OCI-LY7 (cell line): ENCODE data around the gene CMTM4. TPM values are rescaled to one million over a fixed set of nuclear protein-coding genes. Genes with fewer than 3 reads are reported as not detected.

Experiments used
- BruUV-seq: library from RNA; stranded (reverse); fragments of 400-500 nt; replicated peaks from 2 replicates; lab custom pipeline; 2021; lab: Mats Ljungman, UMichigan
- CTCF ChIA-PET: fragments of 300-600 bp; sonication (Branson Sonifier 250); formaldehyde crosslinking; loops from one replicate; lab custom pipeline; 2022; ENCODE audit warnings: antibody characterized with exemption; ENCODE audit not compliant: unreplicated experiment; lab: Charles Lee
- POLR2A ChIA-PET: fragments of 300-600 bp; sonication (Branson Sonifier 250); formaldehyde crosslinking; loops from one replicate; lab custom pipeline; 2022; ENCODE audit warnings: antibody characterized with exemption; lab: Charles Lee
- DNase-seq: peaks from one replicate; pipeline ENCODE4 v3.0.0-alpha.2; 2015; ENCODE audit warnings: low spot score
- H2AFZ ChIP-seq: fragments of 200-600 bp; sonication (generic), shearing (Covaris generic); 2 replicates; pipeline ENCODE4 v1.6.1; 2014; ENCODE audit warnings: mild to moderate bottlenecking, antibody characterized with exemption, low read length, moderate library complexity
- H3K27ac ChIP-seq: fragments of 200-600 bp; sonication (generic); 2 replicates; pipeline ENCODE4 v1.5.1; 2014; ENCODE audit warnings: mixed run types, low read depth, mild to moderate bottlenecking, moderate library complexity, low read length, inconsistent platforms; ENCODE audit not compliant: poor library complexity, severe bottlenecking
- H3K36me3 ChIP-seq: fragments of 200-600 bp; sonication (generic); 2 replicates; pipeline ENCODE4 v1.6.1; 2014; ENCODE audit warnings: mild to moderate bottlenecking, antibody characterized with exemption, low read length, moderate library complexity, mixed read lengths; ENCODE audit not compliant: insufficient read depth
- H3K4me1 ChIP-seq: fragments of 200-600 bp; sonication (generic); 2 replicates; pipeline ENCODE4 v1.5.1; 2014; ENCODE audit warnings: mild to moderate bottlenecking, low read length; ENCODE audit not compliant: insufficient read depth, poor library complexity, severe bottlenecking
- H3K4me2 ChIP-seq: fragments of 200-600 bp; sonication (generic); 2 replicates; pipeline ENCODE4 v1.6.1; 2014; ENCODE audit warnings: mild to moderate bottlenecking, low read length
- H3K4me3 ChIP-seq: fragments of 200-600 bp; sonication (generic); 2 replicates; pipeline ENCODE4 v1.5.1; 2014; ENCODE audit warnings: mild to moderate bottlenecking, low read depth, low read length; ENCODE audit not compliant: poor library complexity, severe bottlenecking
- H3K79me2 ChIP-seq: fragments of 200-600 bp; sonication (generic); 2 replicates; pipeline ENCODE4 v1.6.1; 2016; ENCODE audit warnings: low read depth, mild to moderate bottlenecking, low read length, moderate library complexity, mixed read lengths; ENCODE audit not compliant: insufficient read depth
- H3K9me2 ChIP-seq: fragments of 200-600 bp; sonication (generic); 2 replicates; pipeline ENCODE4 v1.6.1; 2016; ENCODE audit warnings: mild to moderate bottlenecking, low read length, mixed read lengths; ENCODE audit not compliant: insufficient read depth
- H3K9me3 ChIP-seq: fragments of 200-600 bp; sonication (generic); 2 replicates; pipeline ENCODE4 v1.6.1; 2014; ENCODE audit warnings: mild to moderate bottlenecking, mixed run types, low read length, mixed read lengths
- H4K20me1 ChIP-seq: fragments of 200-600 bp; sonication (generic); 2 replicates; pipeline ENCODE4 v1.6.1; 2014; ENCODE audit warnings: mild to moderate bottlenecking, antibody characterized with exemption, low read length, moderate library complexity, mixed read lengths; ENCODE audit not compliant: insufficient read depth
- EZH2phosphoT487 ChIP-seq: fragments of 200-600 bp; sonication (generic); IDR thresholded peaks from 2 replicates; pipeline ENCODE4 v1.6.1; 2018; ENCODE audit warnings: low read depth, borderline replicate concordance, mild to moderate bottlenecking, mixed run types, antibody characterized with exemption, low read length, moderate library complexity, mixed read lengths
- intact Hi-C: fragments of 100-400 bp; cut with micrococcal nuclease; formaldehyde crosslinking; loops from one replicate; pipeline ENCODE4 v1.10.0; 2022; ENCODE audit not compliant: unreplicated experiment
- total RNA-seq, 2 experiments: library from RNA; depleted of rRNA in 1 of 2; stranded (reverse); fragments of >200 nt in 1 of 2; shearing (Covaris generic) in 1 of 2; gene quantifications; 2 replicates each; pipeline ENCODE4 v1.2.3, GENCODE V29; 2014 to 2022
- TF ChIP-seq, protein P1 (sequence below): fragments of 200-600 bp; sonication (generic); conservative IDR thresholded peaks from 2 replicates; pipeline ENCODE4 v1.5.1; 2014; ENCODE audit warnings: mild to moderate bottlenecking, antibody characterized with exemption, low read length, moderate library complexity, mixed read lengths

Gene CMTM4
- total RNA-seq, 2 experiments from 2014 or later, result 0.03 to 1.3 TPM

DNA sequence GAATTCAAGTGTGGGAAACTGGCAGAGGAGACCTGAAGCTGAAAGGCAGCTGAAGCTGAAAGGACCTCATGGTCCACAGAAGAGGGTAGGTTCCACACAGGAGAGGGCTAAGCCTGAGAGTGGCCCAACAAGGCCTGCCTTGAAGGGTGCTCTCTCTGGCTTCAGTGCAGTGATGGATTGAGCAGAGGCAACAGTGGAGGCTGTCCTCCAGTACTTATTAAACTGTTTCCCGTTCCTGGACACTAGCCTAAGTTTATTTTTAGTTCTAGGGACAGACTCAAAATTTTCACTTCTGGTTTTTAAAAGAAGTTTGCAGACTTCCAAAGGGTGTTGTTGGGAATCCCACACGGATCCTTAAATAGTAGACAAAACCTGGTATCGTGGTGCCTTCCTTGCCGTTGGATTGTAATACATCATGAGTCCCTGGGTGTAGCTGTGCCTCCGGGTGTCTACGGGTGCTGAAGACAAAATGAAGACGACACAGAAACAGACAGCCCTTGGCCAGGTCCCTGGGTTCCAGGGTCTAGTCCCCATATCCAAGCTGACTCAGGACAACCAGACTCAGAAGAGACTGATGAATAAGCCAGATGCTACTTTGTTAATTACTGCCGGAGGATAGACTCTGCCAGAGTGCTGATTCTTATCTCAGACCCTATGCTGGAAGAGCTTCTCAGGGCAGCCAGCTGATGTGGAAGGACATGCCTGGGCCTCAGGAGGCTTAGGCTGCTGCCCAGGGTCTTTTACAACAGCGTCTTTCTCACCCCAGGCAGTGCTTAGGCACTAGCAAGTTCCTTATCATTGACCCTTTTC is 7.1 kb upstream of the CMTM4 start:
- Histone ChIP-seq H3K9me2 (no peaks in the 10 kb centered on the region), H3K27ac (no peak overlapping the region), H2AFZ (no peak overlapping the region), H3K4me1 (peaks cover 6% of the 10 kb centered on the region), H3K9me3 (no peaks in the 10 kb centered on the region), H3K4me2 (no peak overlapping the region), H3K36me3 (no peaks in the 10 kb centered on the region), H4K20me1 (no peaks in the 10 kb centered on the region), H3K4me3 (no peak overlapping the region), H3K79me2 (no peaks in the 10 kb centered on the region)
- ChIA-PET POLR2A (no interaction called here), CTCF (no interaction called here)
- TF ChIP-seq, protein P1, sequence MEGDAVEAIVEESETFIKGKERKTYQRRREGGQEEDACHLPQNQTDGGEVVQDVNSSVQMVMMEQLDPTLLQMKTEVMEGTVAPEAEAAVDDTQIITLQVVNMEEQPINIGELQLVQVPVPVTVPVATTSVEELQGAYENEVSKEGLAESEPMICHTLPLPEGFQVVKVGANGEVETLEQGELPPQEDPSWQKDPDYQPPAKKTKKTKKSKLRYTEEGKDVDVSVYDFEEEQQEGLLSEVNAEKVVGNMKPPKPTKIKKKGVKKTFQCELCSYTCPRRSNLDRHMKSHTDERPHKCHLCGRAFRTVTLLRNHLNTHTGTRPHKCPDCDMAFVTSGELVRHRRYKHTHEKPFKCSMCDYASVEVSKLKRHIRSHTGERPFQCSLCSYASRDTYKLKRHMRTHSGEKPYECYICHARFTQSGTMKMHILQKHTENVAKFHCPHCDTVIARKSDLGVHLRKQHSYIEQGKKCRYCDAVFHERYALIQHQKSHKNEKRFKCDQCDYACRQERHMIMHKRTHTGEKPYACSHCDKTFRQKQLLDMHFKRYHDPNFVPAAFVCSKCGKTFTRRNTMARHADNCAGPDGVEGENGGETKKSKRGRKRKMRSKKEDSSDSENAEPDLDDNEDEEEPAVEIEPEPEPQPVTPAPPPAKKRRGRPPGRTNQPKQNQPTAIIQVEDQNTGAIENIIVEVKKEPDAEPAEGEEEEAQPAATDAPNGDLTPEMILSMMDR, result no peak
- no peak for TF ChIP-seq EZH2phosphoT487
- no peak for DNase-seq
- no TSS peak for BruUV-seq
- intact Hi-C loops, result no loop called here

DNA sequence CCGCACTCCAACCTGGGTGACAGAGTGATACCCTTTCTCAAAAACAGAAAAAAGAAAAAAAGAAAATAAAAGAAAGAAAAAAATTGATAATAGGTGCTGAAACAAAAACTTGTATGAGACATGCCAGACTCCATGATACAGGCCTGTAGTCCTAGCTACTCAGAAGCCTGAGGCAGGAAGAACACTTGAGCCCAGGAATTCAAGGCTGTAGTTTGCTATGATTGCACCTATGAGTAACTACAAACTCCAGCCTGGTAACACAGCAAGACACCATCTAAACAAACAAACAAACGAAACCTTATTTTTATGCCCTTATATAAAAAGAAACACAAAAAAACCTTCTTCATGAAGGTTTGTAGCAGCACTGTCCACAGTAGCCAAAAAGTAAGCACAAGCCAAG is 5.0 kb upstream of the CMTM4 start:
- ChIA-PET CTCF (no interaction called here), POLR2A (interaction anchor here (0.7 kb wide), 1 partner anchor 29 kb away, joined by 3 read pairs; no protein-coding TSS in a partner anchor)
- intact Hi-C loops, result no loop called here
- Histone ChIP-seq H3K4me1 (peaks cover 6% of the 10 kb centered on the region), H2AFZ (no peak overlapping the region), H3K9me2 (no peaks in the 10 kb centered on the region), H4K20me1 (no peaks in the 10 kb centered on the region), H3K27ac (no peak overlapping the region), H3K79me2 (no peaks in the 10 kb centered on the region), H3K4me2 (no peak overlapping the region), H3K4me3 (no peak overlapping the region), H3K9me3 (no peaks in the 10 kb centered on the region), H3K36me3 (no peaks in the 10 kb centered on the region)
- BruUV-seq, result no TSS peak
- no peak for DNase-seq
- TF ChIP-seq, protein P1, result no peak
- no peak for TF ChIP-seq EZH2phosphoT487

DNA sequence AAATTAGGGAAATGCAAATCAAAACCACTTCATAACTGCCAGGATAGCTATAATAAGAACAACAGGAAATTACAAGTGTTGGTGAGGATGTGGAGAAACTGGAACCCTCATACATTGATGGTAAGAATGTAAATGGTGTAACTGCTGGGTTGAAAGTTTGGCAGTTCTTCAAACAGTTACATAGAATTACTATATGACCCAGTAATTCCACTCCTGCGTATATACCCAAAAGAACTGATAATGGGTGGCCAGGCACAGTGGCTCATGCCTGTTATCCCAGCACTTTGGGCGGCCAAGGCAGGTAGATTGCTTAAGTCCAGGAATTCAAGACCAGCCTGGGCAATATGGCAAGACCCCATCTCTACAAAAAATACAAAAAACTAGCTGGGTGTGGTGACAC is 4.5 kb upstream of the CMTM4 start:
- Histone ChIP-seq H3K4me3 (no peak overlapping the region), H3K4me2 (no peak overlapping the region; the same call in 1 of the 2 replicates), H3K36me3 (no peaks in the 10 kb centered on the region), H3K79me2 (no peaks in the 10 kb centered on the region), H3K4me1 (peaks cover 6% of the 10 kb centered on the region), H4K20me1 (no peaks in the 10 kb centered on the region), H3K9me2 (no peaks in the 10 kb centered on the region), H3K9me3 (no peaks in the 10 kb centered on the region), H3K27ac (no peak overlapping the region), H2AFZ (no peak overlapping the region)
- ChIA-PET POLR2A (no interaction called here), CTCF (no interaction called here)
- DNase-seq, result peak; percentile 11
- intact Hi-C loops, result no loop called here
- no TSS peak for BruUV-seq
- TF ChIP-seq, protein P1, result no peak
- no peak for TF ChIP-seq EZH2phosphoT487
